ENCODE data around the gene ZMYND19. TPM values are rescaled to one million over a fixed set of nuclear protein-coding genes. Genes with fewer than 3 reads are reported as not detected.
"Not testable (repeated sequence)": the region's sequence is repeated elsewhere in the genome, so short reads cannot be mapped to it uniquely, and the experiment has no call there.

ZMYND19 gene
- total RNA-seq, 2 donors from 2014 or later = 12.5 to 22.4 TPM

GRCh38 chr9:137544176-137544760, 46.0 kb downstream of the ZMYND19 start:
- ATAC-seq (no peak), DNase-seq (no peak)
- intact Hi-C loops (cut with DNase I, micrococcal nuclease) = no loop called here

GRCh38 chr9:137543237-137543963, 46.9 kb downstream of the ZMYND19 start:
- intact Hi-C loops (cut with DNase I, micrococcal nuclease) = no loop called here
- ATAC-seq = no peak
- no peak for DNase-seq

- ATAC-seq = no peak
- intact Hi-C loops (cut with DNase I, micrococcal nuclease) = no loop called here
- no peak for DNase-seq
Observed at GRCh38 chr9:137542486-137542885, 47.8 kb downstream of the ZMYND19 start.

- ATAC-seq (no peak), DNase-seq (no peak)
- intact Hi-C loops (cut with DNase I, micrococcal nuclease) = no loop called here
Observed at GRCh38 chr9:137540536-137540935, 49.8 kb downstream of the ZMYND19 start.

GRCh38 chr9:137538058-137538457, 52.3 kb downstream of the ZMYND19 start:
- intact Hi-C loops (cut with DNase I, micrococcal nuclease) = no loop called here
- DNase-seq (no peak), ATAC-seq (no peak)

GRCh38 chr9:137536594-137537131, 53.6 kb downstream of the ZMYND19 start:
- ATAC-seq; intact Hi-C loops (cut with DNase I, micrococcal nuclease); DNase-seq: not testable (repeated sequence)

GRCh38 chr9:137535120-137535428, 55.2 kb downstream of the ZMYND19 start:
- DNase-seq = no peak
- no peak for ATAC-seq
- intact Hi-C loops (cut with DNase I, micrococcal nuclease) = no loop called here

GRCh38 chr9:137534256-137535119, 55.8 kb downstream of the ZMYND19 start:
- DNase-seq (peak in 1 of 2 donors; percentile 52), ATAC-seq (peak; percentile 97)
- intact Hi-C loops (cut with DNase I, micrococcal nuclease) = no loop called here

- ATAC-seq; intact Hi-C loops (cut with DNase I, micrococcal nuclease); DNase-seq: not testable (repeated sequence)
Observed at GRCh38 chr9:137532891-137533468, 57.3 kb downstream of the ZMYND19 start.

Other genes starting within 250 kb of the ZMYND19 start
- 10 to 100 TPM; 44.1 to 57.3 TPM for gene EXD3, start 167.3 kb downstream of the ZMYND19 start, total RNA-seq
- 10 to 100 TPM; 33.3 to 42.6 TPM for gene NOXA1, start 167.1 kb downstream of the ZMYND19 start, total RNA-seq
- gene ENTPD8, start 149.2 kb downstream of the ZMYND19 start, total RNA-seq = 100 to 1,000 TPM; 108 to 120 TPM
- gene NSMF, start 131.2 kb downstream of the ZMYND19 start, total RNA-seq = 10 to 100 TPM; 39.9 to 52.0 TPM
- gene PNPLA7, start 40.1 kb downstream of the ZMYND19 start, total RNA-seq = 10 to 100 TPM; 18.4 to 22.4 TPM
- gene MRPL41, start 38.6 kb downstream of the ZMYND19 start, total RNA-seq = 100 to 1,000 TPM; 109 to 136 TPM
- gene DPH7, start 11.6 kb downstream of the ZMYND19 start, total RNA-seq = 10 to 100 TPM; 21.7 to 27.5 TPM
- 100 to 1,000 TPM in 1 of 2 donors, 10 to 100 TPM in 1; 89.5 to 120 TPM for gene ARRDC1, start 15.2 kb upstream of the ZMYND19 start, total RNA-seq
- 10 to 100 TPM; 72.2 to 98.4 TPM for gene EHMT1, start 28.5 kb upstream of the ZMYND19 start, total RNA-seq